Chondrocyte (in vitro differentiated cells): ENCODE data around the gene EXD2. TPM values are rescaled to one million over a fixed set of nuclear protein-coding genes. Genes with fewer than 3 reads are reported as not detected.

ENCODE experiments used
- DNase-seq: peaks from one replicate; pipeline ENCODE4 v3.0.0; 2021; ENCODE audit warnings: mixed read lengths, low spot score
- H3K27ac Mint-ChIP-seq: one replicate; pipeline ENCODE4 v1.8.0; 2021; ENCODE audit warnings: mild to moderate bottlenecking, moderate library complexity, mixed read lengths; ENCODE audit not compliant: unreplicated experiment
- H3K27me3 Mint-ChIP-seq: 2 replicates; pipeline ENCODE4 v1.8.0; 2021; ENCODE audit warnings: low read depth, mixed read lengths
- H3K36me3 Mint-ChIP-seq: 2 replicates; pipeline ENCODE4 v1.8.0; 2021; ENCODE audit warnings: low read depth, mixed read lengths
- H3K4me1 Mint-ChIP-seq: 2 replicates; pipeline ENCODE4 v1.8.0; 2021; ENCODE audit warnings: low read depth, mild to moderate bottlenecking, mixed read lengths
- H3K4me3 Mint-ChIP-seq: one replicate; pipeline ENCODE4 v1.8.0; 2021; ENCODE audit warnings: mild to moderate bottlenecking, moderate library complexity, mixed read lengths; ENCODE audit not compliant: unreplicated experiment
- H3K9me3 Mint-ChIP-seq: 2 replicates; pipeline ENCODE4 v1.8.0; 2021; ENCODE audit warnings: low read depth, mixed read lengths
- CTCF ChIP-seq: fragments of 200-600 bp; sonication (generic); IDR thresholded peaks from 2 replicates; pipeline ENCODE4 v1.5.0; 2021; ENCODE audit warnings: antibody characterized with exemption, mild to moderate bottlenecking, moderate library complexity
- long read RNA-seq: library from polyadenylated mRNA; stranded (forward); transcript quantifications from one replicate; pipeline ENCODE4 v2.0.0, GENCODE V29; 2021
- total RNA-seq: library from RNA; stranded (reverse); gene quantifications from 3 replicates; pipeline ENCODE4 v1.2.1, GENCODE V29; 2021

Gene EXD2
- 25.3 to 28.3 TPM (median 27.0 TPM) in 3 replicates for total RNA-seq
- long read RNA-seq, full-length matches to known transcripts: 23 of 76 reads
- long read RNA-seq, partial matches to known transcripts: 2 of 76 reads
- long read RNA-seq, other reads (novel, unspliced or antisense): 51 of 76 reads

GRCh38 chr14:69191340-69192111, at the start of gene EXD2:
EXD2 (plus strand) TSS chr14:69191498; CDS start chr14:69209471, 17,973 bp downstream.
- peak within 1 kb of the TSS; percentile 90 for H3K27ac Mint-ChIP-seq
- TF ChIP-seq CTCF: no peak
- no peaks in the 10 kb centered on the region for H3K36me3 Mint-ChIP-seq
- H3K9me3 Mint-ChIP-seq: no peaks in the 10 kb centered on the region
- DNase-seq: peak; percentile 91
- peaks cover 22% of the 10 kb centered on the region for H3K4me1 Mint-ChIP-seq
- peak within 1 kb of the TSS; percentile 95 for H3K4me3 Mint-ChIP-seq
- H3K27me3 Mint-ChIP-seq: no peaks in the 10 kb centered on the region

- Mint-ChIP-seq H3K36me3 (peaks cover 2% of the 10 kb centered on the region), H3K4me1 (peaks cover 34% of the 10 kb centered on the region), H3K27me3 (no peaks in the 10 kb centered on the region), H3K27ac (no peak overlapping the region), H3K4me3 (no peak overlapping the region), H3K9me3 (no peaks in the 10 kb centered on the region)
- no peak for DNase-seq
- no peak for TF ChIP-seq CTCF
These were observed 49.7 kb upstream of the EXD2 start for GRCh38 chr14:69141550-69141949.

- no peak overlapping the region for H3K27ac Mint-ChIP-seq
- peaks cover 2% of the 10 kb centered on the region for H3K36me3 Mint-ChIP-seq
- DNase-seq: no peak
- peaks cover 32% of the 10 kb centered on the region for H3K4me1 Mint-ChIP-seq
- H3K9me3 Mint-ChIP-seq: no peaks in the 10 kb centered on the region
- no peak overlapping the region for H3K4me3 Mint-ChIP-seq
- H3K27me3 Mint-ChIP-seq: no peaks in the 10 kb centered on the region
- no peak for TF ChIP-seq CTCF
These were observed 49.2 kb upstream of the EXD2 start for GRCh38 chr14:69142101-69142500.

- Mint-ChIP-seq H3K36me3 (peaks cover 5% of the 10 kb centered on the region), H3K4me3 (peak overlapping the region; percentile 92), H3K4me1 (peaks cover 46% of the 10 kb centered on the region), H3K27me3 (no peaks in the 10 kb centered on the region), H3K27ac (peak overlapping the region; percentile 77), H3K9me3 (no peaks in the 10 kb centered on the region)
- TF ChIP-seq CTCF: no peak
- DNase-seq: no peak
These were observed 41.6 kb upstream of the EXD2 start for GRCh38 chr14:69149461-69150244.

- H3K27me3 Mint-ChIP-seq: no peaks in the 10 kb centered on the region
- H3K9me3 Mint-ChIP-seq: no peaks in the 10 kb centered on the region
- peak overlapping the region; percentile 92 for H3K4me3 Mint-ChIP-seq
- DNase-seq: peak; percentile 89
- H3K36me3 Mint-ChIP-seq: peaks cover 5% of the 10 kb centered on the region
- peaks cover 51% of the 10 kb centered on the region for H3K4me1 Mint-ChIP-seq
- H3K27ac Mint-ChIP-seq: peak overlapping the region; percentile 92
- peak; percentile 79 for TF ChIP-seq CTCF
These were observed 39.7 kb upstream of the EXD2 start for GRCh38 chr14:69151458-69152180.
